ENCODE results near the gene RPLP2.
A peak's percentile ranks its signal among the peaks of the same experiment; 100 is the strongest.

The RPLP2 gene

DNA sequence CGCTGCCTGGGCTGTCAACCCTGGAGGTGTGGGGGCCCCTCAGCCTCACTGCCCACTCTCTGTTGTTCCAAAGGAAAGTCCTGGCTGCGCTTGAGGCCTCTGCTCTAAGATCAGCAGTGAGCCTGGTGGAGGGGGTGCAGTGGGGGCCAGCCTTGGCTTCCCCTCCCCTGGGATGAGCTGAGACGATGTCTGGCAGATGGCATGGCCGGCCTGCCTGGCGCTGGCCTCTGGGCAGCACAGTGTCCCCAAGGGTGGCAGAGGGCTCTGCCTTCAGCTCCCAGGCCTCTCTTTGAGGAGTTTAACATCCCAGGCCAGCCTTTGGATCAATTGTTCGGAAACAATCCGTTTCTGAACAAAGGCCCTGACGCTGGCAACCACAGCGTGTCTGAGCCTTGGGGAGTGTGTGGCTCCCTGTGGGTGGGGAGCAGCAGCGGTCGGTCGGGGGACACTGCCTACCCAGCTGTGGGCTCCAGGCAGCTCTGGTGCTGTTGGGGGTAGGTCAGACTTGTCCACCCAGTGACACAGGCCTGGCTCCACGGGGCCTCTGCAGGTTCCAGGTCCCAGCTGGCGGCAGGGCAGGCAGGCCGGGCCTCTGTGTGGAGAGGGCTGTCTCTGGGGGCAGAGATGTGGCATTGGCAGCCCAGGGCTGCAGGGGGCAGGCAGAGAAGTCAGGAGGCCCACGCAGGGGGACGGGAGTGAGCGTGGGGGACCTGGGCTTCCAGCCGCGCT lies 45.0 kb downstream of the RPLP2 start:
- no peak for DNase-seq

- no peak for DNase-seq
These were observed 45.5 kb downstream of the RPLP2 start for GRCh38 chr11:855330-855674.

GRCh38 chr11:855796-856195 lies 46.0 kb downstream of the RPLP2 start:
- no peak for DNase-seq

GRCh38 chr11:856397-856796 lies 46.6 kb downstream of the RPLP2 start:
- no peak for DNase-seq

DNA sequence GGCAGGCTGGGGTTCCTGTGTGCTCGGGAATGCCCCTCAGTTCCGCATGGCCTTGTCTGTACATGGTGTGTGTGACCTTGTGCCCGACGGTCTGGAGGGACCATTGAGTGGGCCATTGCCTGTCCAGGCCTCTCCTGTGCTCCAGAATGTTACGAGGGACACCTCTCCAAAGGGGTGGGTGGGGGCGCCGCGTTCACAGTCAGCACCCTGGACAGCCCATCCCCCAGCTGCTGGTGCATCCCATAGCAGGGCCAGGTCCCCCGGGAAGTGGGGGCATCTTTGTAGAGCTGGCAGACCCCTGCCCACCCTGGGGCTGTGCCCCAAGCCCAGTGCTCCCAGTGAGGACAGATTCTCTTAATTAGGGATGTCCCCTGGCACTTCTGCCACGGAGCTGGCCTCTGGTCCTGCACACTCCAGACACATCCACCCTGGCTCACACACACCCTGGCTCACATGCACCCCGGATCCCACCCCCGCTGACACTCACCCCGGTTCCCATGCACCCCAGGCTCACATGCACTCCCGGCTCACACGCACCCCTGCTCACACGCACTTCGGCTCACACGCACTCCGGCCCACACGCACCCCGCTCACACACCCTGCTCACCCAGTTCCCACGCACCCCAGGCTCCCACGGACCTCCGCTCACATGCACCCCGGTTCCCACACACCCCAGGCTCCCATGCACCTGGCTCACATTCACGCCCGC lies 48.4 kb downstream of the RPLP2 start:
- no peak for DNase-seq

DNA sequence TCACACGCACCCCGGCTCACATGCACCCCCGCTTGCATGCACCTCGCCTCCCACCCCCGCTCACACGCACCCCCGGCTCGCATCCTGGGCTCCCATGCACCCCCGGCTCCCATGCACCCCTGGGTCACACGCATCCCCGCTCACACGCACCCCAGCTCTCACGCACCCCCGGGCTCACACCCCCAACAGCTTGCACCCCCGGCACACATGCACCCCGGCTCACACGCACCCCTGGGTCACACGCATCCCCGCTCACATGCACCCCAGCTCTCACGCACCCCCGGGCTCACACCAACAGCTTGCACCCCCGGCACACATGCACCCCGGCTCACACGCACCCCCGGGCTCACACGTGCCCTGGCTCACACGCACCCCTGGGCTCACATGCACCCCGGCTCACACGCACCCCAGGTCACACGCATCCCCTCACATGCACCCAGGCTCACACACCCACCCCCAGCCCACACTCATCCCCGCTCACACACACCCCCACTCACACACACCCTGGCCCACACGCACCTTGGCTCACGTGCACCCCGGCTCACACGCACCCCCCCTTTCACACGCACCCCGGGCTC lies 49.1 kb downstream of the RPLP2 start:
- DNase-seq = no peak

DNA sequence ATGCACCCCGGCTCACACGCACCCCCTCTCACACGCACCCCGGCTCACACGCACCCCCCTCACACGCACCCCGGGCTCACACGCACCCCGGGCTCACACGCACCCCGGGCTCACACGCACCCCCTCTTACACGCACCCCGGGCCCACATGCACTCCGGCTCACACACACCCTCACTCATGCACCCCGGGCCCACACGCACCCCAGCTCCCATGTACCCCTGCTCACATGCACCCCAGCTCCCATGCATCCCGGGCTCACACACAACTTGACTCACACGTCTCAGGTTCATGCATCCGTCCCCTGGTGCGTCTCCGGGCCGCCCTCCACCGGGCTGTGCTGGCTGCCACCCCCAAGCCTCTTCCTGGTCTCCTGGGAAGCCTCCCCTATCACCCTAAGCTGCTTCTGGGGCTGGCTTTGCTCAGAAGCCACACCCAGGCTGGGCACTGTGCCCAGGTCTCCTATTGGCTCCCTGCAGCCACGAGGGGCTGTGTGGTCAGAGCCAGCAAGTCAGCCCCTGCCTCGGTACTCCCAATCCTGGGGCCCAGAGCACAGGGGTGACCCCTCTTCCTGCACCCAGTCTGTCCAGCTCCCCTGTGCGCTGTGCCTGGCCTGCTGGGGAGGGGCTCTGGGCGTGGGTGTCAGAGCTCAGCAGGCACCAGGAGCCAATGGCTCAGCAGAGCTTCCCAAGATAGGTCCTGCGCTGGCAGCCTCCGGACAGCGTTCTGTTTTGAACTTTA lies 49.8 kb downstream of the RPLP2 start:
- peak; percentile 82 for DNase-seq

DNA sequence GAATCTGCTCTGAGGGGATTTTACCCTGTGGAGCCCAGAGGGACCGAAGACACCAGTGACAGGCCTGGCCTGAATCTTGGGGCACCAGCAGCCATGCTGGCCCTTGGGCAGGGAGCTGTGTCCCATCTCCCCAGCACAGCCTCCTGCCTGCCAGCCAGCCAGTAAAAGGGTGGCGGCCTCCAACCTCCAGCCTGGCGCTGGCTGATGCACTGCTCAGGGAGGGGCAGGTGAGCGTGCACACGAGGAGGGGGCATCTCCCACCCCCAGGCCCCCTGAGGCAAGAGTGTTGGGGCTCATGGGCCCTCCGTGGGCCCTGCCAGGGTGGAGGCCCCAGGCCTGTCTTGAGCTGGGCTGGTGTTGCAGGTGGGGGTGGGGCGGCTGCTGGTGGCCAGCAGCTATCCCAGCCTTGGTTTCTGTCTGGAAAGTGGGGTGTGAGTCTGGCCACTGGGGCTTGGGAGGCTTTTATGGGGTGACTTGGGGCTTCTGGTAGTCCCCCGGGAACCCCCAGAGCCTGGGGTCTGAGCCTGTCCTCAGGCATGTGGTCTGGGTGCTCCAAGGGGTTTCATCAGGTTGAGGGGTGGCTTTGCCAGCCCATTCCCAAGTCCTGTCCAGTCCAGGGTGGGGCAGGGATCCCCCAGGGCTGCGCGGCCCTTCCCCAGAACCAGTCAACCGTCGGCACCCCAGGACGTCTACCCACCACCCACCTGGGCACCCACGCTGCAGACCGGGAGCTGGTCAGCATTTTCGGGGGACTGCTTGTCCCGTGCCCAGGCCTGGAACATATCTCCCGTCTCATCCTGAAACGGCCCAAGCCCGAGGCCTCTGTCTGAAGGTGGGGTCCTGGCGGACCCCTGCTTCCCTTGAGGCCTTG lies 50.7 kb downstream of the RPLP2 start:
- DNase-seq = no peak

DNA sequence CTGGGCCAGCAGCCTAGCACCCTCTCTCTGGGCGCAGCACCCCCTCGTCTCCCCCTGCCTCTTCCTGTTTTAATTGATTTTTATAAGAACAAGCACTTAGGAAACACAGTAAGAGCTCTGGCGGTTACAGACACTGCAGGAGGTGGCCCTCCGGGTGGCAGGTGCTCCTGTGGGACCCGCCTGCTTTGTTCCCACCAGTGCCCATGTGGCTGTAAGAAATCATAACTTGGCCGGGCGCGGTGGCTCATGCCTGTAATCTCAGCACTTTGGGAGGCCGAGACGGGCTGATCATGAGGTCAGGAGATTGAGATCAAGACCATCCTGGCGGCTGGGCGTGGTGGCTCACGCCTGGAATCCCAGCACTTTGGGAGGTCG lies 51.3 kb downstream of the RPLP2 start:
- no peak for DNase-seq

DNA sequence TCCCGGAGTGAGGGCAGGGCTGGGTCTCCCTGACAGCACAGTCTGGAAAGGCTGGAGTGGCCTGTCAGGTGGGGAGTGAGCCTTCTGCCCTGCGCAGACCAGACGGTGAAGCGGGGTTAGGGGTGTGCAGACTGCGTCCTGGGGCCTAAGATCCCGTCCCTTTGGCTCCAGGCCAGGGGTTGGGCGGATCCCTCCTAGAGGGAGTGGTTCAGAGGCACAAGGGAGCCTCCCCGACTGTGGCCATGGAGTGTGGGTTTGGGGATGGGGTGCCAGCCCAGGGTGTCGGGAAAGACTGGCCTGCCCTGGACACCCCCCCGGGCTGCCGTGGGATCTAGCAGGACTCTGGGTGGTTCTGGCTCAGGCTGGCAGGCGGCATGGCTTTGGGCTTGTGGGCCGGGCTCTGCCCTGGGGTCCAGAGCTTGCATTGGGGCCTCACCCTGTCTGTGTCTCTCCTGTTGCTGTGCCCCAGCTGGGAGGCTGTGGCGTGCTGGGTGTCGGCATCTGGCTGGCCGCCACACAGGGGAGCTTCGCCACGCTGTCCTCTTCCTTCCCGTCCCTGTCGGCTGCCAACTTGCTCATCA lies 52.4 kb downstream of the RPLP2 start:
- DNase-seq = no peak

All from fibroblast of skin of right biceps (primary cell).